Coronary artery (tissue), 2 donors: ENCODE measurements around the gene SCYGR7.

Experiments used
- DNase-seq: peaks from one replicate; pipeline ENCODE4 v3.0.0-alpha.2; 2017; ENCODE audit warnings: low spot score
- H3K27ac ChIP-seq, 2 donors: fragments of 200-600 bp; sonication (generic); one replicate each; pipeline ENCODE4 v1.5.1; 2016 to 2019
- H3K4me3 ChIP-seq: fragments of 200-600 bp; sonication (generic); 2 replicates; pipeline ENCODE4 v1.5.1; 2016; ENCODE audit warnings: mild to moderate bottlenecking, moderate library complexity
- TF ChIP-seq, protein P1 (sequence below): fragments of 200-600 bp; sonication (generic); IDR thresholded peaks from one replicate; pipeline ENCODE4 v1.5.1; 2019; ENCODE audit warnings: antibody characterized with exemption

Gene SCYGR7

DNA sequence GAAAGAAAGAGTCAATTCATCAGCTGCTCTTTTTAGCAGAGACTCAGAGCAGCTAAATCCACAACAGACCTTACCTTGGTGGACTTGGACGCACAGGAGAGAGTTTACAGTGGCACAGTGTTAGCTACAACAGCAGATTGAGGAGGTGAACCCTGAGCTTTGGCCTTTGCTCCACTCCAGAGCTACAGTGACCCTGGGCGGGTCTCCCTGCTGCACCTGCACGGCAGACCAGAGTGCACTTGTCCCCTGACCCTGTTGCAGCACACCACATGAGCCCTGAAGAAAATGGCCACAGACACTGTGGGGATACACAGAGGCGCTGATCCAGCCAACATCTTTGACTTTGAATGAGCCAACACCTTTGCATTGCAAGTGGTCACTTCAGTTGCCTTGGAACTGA, 21.3 kb upstream of the SCYGR7 start:
- TF ChIP-seq, protein P1, sequence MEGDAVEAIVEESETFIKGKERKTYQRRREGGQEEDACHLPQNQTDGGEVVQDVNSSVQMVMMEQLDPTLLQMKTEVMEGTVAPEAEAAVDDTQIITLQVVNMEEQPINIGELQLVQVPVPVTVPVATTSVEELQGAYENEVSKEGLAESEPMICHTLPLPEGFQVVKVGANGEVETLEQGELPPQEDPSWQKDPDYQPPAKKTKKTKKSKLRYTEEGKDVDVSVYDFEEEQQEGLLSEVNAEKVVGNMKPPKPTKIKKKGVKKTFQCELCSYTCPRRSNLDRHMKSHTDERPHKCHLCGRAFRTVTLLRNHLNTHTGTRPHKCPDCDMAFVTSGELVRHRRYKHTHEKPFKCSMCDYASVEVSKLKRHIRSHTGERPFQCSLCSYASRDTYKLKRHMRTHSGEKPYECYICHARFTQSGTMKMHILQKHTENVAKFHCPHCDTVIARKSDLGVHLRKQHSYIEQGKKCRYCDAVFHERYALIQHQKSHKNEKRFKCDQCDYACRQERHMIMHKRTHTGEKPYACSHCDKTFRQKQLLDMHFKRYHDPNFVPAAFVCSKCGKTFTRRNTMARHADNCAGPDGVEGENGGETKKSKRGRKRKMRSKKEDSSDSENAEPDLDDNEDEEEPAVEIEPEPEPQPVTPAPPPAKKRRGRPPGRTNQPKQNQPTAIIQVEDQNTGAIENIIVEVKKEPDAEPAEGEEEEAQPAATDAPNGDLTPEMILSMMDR = no peak
- Histone ChIP-seq H3K27ac (no peak overlapping the region), H3K4me3 (no peak overlapping the region)
- DNase-seq = no peak

DNA sequence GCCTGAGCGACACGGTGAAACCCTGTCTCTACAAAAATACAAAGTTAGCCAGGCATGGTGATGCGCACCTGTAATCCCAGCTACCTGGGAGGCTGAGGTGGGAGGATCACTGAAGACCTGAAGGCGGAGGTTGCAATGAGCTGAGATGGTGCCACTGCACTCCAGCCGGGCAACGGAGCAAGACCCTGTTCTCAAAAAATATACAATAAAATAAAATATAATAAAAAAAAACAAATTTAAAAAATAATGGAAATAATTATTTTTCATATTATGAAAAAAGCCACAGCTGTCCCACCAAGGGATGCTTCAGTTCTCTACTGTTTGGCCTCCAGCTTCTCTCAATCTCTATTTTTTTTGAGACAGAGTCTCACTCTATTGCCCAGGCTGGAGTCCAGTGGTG, 20.7 kb upstream of the SCYGR7 start:
- TF ChIP-seq, protein P1 = no peak
- Histone ChIP-seq H3K4me3 (no peak overlapping the region), H3K27ac (no peak overlapping the region)
- no peak for DNase-seq

DNA sequence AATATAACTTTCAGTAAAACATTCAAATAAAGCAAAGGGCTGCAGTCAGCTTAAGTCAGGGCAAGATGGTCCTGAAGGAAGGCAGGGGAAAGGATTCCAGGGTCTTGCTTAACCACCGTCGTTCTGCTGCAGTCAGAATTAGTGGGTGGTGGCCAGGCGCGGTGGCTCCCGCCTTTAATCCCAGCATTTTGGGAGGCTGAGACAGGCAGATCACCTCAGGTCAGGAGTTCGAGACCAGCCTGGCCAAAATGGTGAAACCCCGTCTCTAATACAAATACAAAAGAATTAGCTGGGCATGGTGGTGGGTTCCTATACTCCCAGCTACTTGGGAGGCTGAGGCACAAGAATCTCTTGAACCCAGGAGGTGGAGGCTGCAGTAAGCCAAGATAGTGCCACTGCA, 17.1 kb upstream of the SCYGR7 start:
- Histone ChIP-seq H3K27ac (no peak overlapping the region), H3K4me3 (no peak overlapping the region)
- TF ChIP-seq, protein P1 = no peak
- DNase-seq = no peak

- Histone ChIP-seq H3K27ac (no peak overlapping the region), H3K4me3 (no peak overlapping the region)
- no peak for DNase-seq
- TF ChIP-seq, protein P1 = no peak
Measured at GRCh38 chr2:227713291-227713690, 14.8 kb upstream of the SCYGR7 start.

- Histone ChIP-seq H3K27ac (peak overlapping the region in 1 of 2 donors; percentile 30), H3K4me3 (no peak overlapping the region)
- no peak for DNase-seq
- TF ChIP-seq, protein P1 = no peak
Measured at GRCh38 chr2:227716501-227716900, 11.6 kb upstream of the SCYGR7 start.

DNA sequence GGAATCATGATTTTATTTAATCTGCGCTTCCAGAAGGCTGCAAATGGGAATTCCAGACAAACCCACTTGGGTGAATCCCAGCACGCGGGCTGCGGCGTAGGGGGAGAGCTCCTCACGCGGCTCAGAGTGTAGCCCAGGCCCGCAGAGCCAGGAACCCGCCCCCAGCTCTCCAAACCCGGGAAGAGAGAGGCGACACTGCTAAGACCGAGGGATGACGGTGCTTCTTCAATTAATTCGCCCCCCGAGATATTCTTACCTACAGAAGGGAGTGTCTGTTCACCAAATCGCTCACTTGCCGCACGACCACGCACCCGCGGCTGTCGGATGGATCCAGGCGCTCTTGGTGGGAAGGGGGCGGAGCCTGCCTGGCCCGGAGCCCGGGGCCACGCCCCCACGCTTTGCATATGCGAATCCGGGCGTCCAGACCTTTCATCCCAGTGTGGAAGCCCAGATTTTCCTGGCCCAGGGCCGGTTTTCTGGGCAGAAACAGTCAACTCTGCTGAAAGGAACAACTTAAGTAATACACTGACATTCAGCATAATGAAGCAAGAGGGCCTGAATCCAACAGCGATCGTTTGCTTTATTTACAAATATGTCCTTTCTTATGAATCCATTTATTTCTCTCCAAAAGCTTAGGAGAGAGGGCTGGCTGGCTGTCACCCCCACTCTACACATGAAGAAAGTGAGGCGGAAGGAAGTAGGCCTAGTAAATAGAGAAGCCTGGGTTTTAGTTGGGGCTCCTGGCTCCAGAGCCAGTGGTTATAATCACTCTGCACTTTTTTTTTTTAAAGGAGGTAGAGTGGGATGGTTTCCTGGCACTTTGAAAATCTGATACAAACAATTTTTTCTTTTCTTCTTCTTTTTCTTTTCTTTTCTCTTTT, 10.2 kb upstream of the SCYGR7 start, which contains the start of gene SLC19A3:
SLC19A3 (minus strand) TSS at position 342 of the 881 bp plus-strand sequence. CDS start 15,710 bp downstream, outside the sequence.
- peak; percentile 91 for DNase-seq
- Histone ChIP-seq H3K27ac (peak within 1 kb of the TSS; percentile 51 to 71), H3K4me3 (peak within 1 kb of the TSS; percentile 62)
- TF ChIP-seq, protein P1 = no peak

DNA sequence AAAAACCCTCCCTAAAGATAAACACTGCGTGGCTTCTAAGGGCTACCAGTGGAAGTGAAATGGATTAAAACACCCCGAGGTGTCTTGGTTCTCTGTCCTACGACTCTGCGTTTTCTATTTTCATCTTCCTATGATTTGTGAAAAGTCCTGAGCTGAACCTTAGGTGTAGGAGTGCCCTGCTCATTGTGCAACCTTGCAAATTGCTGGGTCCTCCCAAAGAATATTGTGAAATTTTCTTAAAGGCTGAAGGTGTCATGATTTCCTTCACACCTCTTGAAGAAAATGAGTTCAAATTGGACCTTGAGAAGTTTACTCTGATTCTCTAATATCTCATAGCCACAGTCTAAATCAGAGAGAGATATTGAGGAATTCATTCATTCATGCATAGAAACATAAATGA, 8.5 kb upstream of the SCYGR7 start:
- TF ChIP-seq, protein P1 = no peak
- no peak overlapping the region for H3K4me3 ChIP-seq
- H3K27ac ChIP-seq = no peak overlapping the region
- DNase-seq = no peak
